Naive thymus-derived CD4-positive, alpha-beta T cell (primary cell): ENCODE results near the gene TEX51. TPM values are rescaled to one million over a fixed set of nuclear protein-coding genes. Genes with fewer than 3 reads are reported as not detected.

ENCODE experiments used
- ATAC-seq: fragments of 150-1000 bp; cut with Tn5 transposase; 2 replicates; pipeline ENCODE4 v1.10.0; 2021; ENCODE audit warnings: mild to moderate bottlenecking, moderate library complexity
- CTCF ChIA-PET: fragments of 350-600 bp; sonication (Branson Sonifier 250); formaldehyde crosslinking; loops from one replicate; lab custom pipeline; 2021; ENCODE audit warnings: antibody characterized with exemption; lab: Charles Lee
- POLR2A ChIA-PET: fragments of 350-600 bp; sonication (Branson Sonifier 250); formaldehyde crosslinking; loops from one replicate; lab custom pipeline; 2021; ENCODE audit warnings: antibody characterized with exemption, inconsistent platforms; lab: Charles Lee
- DNase-seq, 9 donors: peaks; one replicate each; pipeline versions ENCODE4 v3.0.0 to v3.0.0-alpha.2; 2020 to 2022; ENCODE audit warnings: mixed read lengths in 1 of 9
- H3K27ac ChIP-seq: one replicate; pipeline ENCODE4 v1.7.0; 2013; ENCODE audit warnings: mild to moderate bottlenecking, low read depth, low read length, moderate library complexity
- H3K27me3 ChIP-seq, 2 donors: one replicate each; pipeline ENCODE4 v1.7.0; 2013; ENCODE audit warnings: low read length in 2 of 2, mild to moderate bottlenecking in 2 of 2, moderate library complexity in 2 of 2; ENCODE audit not compliant: control insufficient read depth in 2 of 2, insufficient read depth in 2 of 2
- H3K36me3 ChIP-seq, 3 experiments: 1 replicate in 2 of 3; 2 replicates in 1 of 3; pipeline ENCODE4 v1.7.0; 2013; ENCODE audit warnings: low read length in 3 of 3, mild to moderate bottlenecking in 3 of 3, moderate library complexity in 1 of 3; ENCODE audit not compliant: insufficient read depth in 3 of 3, control insufficient read depth in 2 of 3
- H3K4me1 ChIP-seq, 2 donors: one replicate each; pipeline ENCODE4 v1.7.0; 2013; ENCODE audit warnings: low read length in 2 of 2, mild to moderate bottlenecking in 2 of 2, moderate library complexity in 1 of 2; ENCODE audit not compliant: control insufficient read depth in 2 of 2, insufficient read depth in 2 of 2
- H3K4me3 ChIP-seq: 2 replicates; pipeline ENCODE4 v1.7.0; 2013; ENCODE audit warnings: mild to moderate bottlenecking, low read length
- H3K9me3 ChIP-seq, 3 experiments: 1 replicate in 2 of 3; 2 replicates in 1 of 3; pipeline ENCODE4 v1.7.0; 2013; ENCODE audit warnings: low read length in 3 of 3; ENCODE audit not compliant: control insufficient read depth in 2 of 3
- H3K27ac Mint-ChIP-seq, 9 donors: one replicate each; pipeline ENCODE4 v1.8.0; 2020 to 2022; ENCODE audit warnings: mixed read lengths in 9 of 9, mild to moderate bottlenecking in 8 of 9, moderate library complexity in 5 of 9, inconsistent platforms in 2 of 9
- H3K27me3 Mint-ChIP-seq, 5 donors: one replicate each; pipeline ENCODE4 v1.8.0; 2021 to 2022; ENCODE audit warnings: mixed read lengths in 5 of 5, mild to moderate bottlenecking in 1 of 5
- H3K36me3 Mint-ChIP-seq, 5 donors: one replicate each; pipeline ENCODE4 v1.8.0; 2020 to 2022; ENCODE audit warnings: mixed read lengths in 5 of 5, mild to moderate bottlenecking in 3 of 5, inconsistent platforms in 1 of 5
- H3K4me1 Mint-ChIP-seq, 7 donors: one replicate each; pipeline ENCODE4 v1.8.0; 2020 to 2022; ENCODE audit warnings: mixed read lengths in 7 of 7, mild to moderate bottlenecking in 3 of 7, inconsistent platforms in 1 of 7
- H3K4me3 Mint-ChIP-seq, 10 donors: one replicate each; pipeline ENCODE4 v1.8.0; 2020 to 2022; ENCODE audit warnings: mild to moderate bottlenecking in 10 of 10, mixed read lengths in 10 of 10, moderate library complexity in 6 of 10, inconsistent platforms in 2 of 10
- H3K9me3 Mint-ChIP-seq, 11 donors: one replicate each; pipeline ENCODE4 v1.8.0; 2020 to 2022; ENCODE audit warnings: mixed read lengths in 11 of 11, mild to moderate bottlenecking in 4 of 11, inconsistent platforms in 1 of 11, moderate library complexity in 1 of 11
- intact Hi-C, 2 donors: fragments of 100-400 bp; cut with micrococcal nuclease; formaldehyde crosslinking; loops; one replicate each; pipeline ENCODE4 v1.15.1; 2023
- polyA plus RNA-seq, 2 donors: library from polyadenylated mRNA; unstranded; fragments of 300-500 nt; fragmentation: Illumina TruSeq; gene quantifications; one replicate each; pipeline ENCODE4 v1.2.3, GENCODE V29; 2021
- total RNA-seq, 6 experiments: library from RNA in 5 of 6; stranded (reverse) in 5 of 6; gene quantifications; 1 replicate in 5 of 6; 2 replicates in 1 of 6; pipeline ENCODE4 v1.2.3 and lab custom pipeline; 2021 to 2026

Gene TEX51
- total and polyA plus RNA-seq, 7 experiments from 2014 or later: not detected

- intact Hi-C loops: no loop called here
- Mint-ChIP-seq H3K4me1 (no peaks in the 10 kb centered on the region), H3K9me3 (peaks cover 6 to 38% (median 19%) of the 10 kb centered on the region in 11 donors), H3K4me3 (no peak overlapping the region), H3K36me3 (peaks cover 0 to 7% (median 0%) of the 10 kb centered on the region in 5 donors), H3K27me3 (no peaks in the 10 kb centered on the region), H3K27ac (no peak overlapping the region)
- Histone ChIP-seq H3K9me3 (peaks cover 0 to 14% (median 0%) of the 10 kb centered on the region in 3 experiments), H3K27me3 (no peaks in the 10 kb centered on the region), H3K4me3 (no peak overlapping the region), H3K27ac (no peak overlapping the region), H3K4me1 (no peaks in the 10 kb centered on the region), H3K36me3 (no peaks in the 10 kb centered on the region)
- POLR2A ChIA-PET: no interaction called here
- no peak for DNase-seq
- ATAC-seq: no peak
- CTCF ChIA-PET: no interaction called here
Observed at GRCh38 chr2:126877041-126877440, 21.6 kb upstream of the TEX51 start.

- DNase-seq: no peak
- intact Hi-C loops: no loop called here
- H3K4me3 Mint-ChIP-seq: no peak overlapping the region
- no peak overlapping the region for H3K27ac Mint-ChIP-seq
- no peaks in the 10 kb centered on the region for H3K4me1 Mint-ChIP-seq
- peaks cover 6 to 37% (median 19%) of the 10 kb centered on the region in 11 donors for H3K9me3 Mint-ChIP-seq
- Histone ChIP-seq H3K36me3 (no peaks in the 10 kb centered on the region), H3K4me1 (no peaks in the 10 kb centered on the region), H3K9me3 (peaks cover 0 to 14% (median 0%) of the 10 kb centered on the region in 3 experiments), H3K4me3 (no peak overlapping the region), H3K27me3 (no peaks in the 10 kb centered on the region), H3K27ac (no peak overlapping the region)
- ChIA-PET POLR2A (no interaction called here), CTCF (no interaction called here)
- H3K36me3 Mint-ChIP-seq: peaks cover 0 to 7% (median 0%) of the 10 kb centered on the region in 5 donors
- ATAC-seq: no peak
- peaks cover 0 to 5% (median 0%) of the 10 kb centered on the region in 5 donors for H3K27me3 Mint-ChIP-seq
Observed at GRCh38 chr2:126877861-126878565, 20.7 kb upstream of the TEX51 start.

- DNase-seq (no peak), ATAC-seq (no peak)
- Mint-ChIP-seq H3K27ac (no peak overlapping the region), H3K4me1 (no peaks in the 10 kb centered on the region), H3K9me3 (peaks cover 6 to 31% (median 17%) of the 10 kb centered on the region in 11 donors), H3K4me3 (no peak overlapping the region), H3K27me3 (peaks cover 0 to 5% (median 0%) of the 10 kb centered on the region in 5 donors), H3K36me3 (peaks cover 0 to 7% (median 0%) of the 10 kb centered on the region in 5 donors)
- Histone ChIP-seq H3K4me1 (no peaks in the 10 kb centered on the region), H3K9me3 (peaks cover 0 to 14% (median 0%) of the 10 kb centered on the region in 3 experiments), H3K36me3 (no peaks in the 10 kb centered on the region), H3K4me3 (no peak overlapping the region), H3K27ac (no peak overlapping the region), H3K27me3 (no peaks in the 10 kb centered on the region)
- intact Hi-C loops: no loop called here
- ChIA-PET POLR2A (no interaction called here), CTCF (no interaction called here)
Observed at GRCh38 chr2:126878601-126879000, 20.1 kb upstream of the TEX51 start.

- no peaks in the 10 kb centered on the region for H3K4me1 ChIP-seq
- Mint-ChIP-seq H3K9me3 (peaks cover 6 to 22% (median 12%) of the 10 kb centered on the region in 11 donors), H3K4me3 (no peak overlapping the region), H3K36me3 (peaks cover 0 to 7% (median 0%) of the 10 kb centered on the region in 5 donors), H3K27ac (no peak overlapping the region), H3K27me3 (peaks cover 0 to 5% (median 0%) of the 10 kb centered on the region in 5 donors), H3K4me1 (no peaks in the 10 kb centered on the region)
- H3K36me3 ChIP-seq: no peaks in the 10 kb centered on the region
- ChIA-PET CTCF (no interaction called here), POLR2A (no interaction called here)
- no peaks in the 10 kb centered on the region for H3K27me3 ChIP-seq
- H3K27ac ChIP-seq: no peak overlapping the region
- intact Hi-C loops: no loop called here
- peaks cover 0 to 14% (median 0%) of the 10 kb centered on the region in 3 experiments for H3K9me3 ChIP-seq
- DNase-seq (no peak), ATAC-seq (no peak)
- H3K4me3 ChIP-seq: no peak overlapping the region
Observed at GRCh38 chr2:126879348-126880298, 19.1 kb upstream of the TEX51 start.

- no peak for DNase-seq
- Mint-ChIP-seq H3K9me3 (peaks cover 3 to 15% (median 7%) of the 10 kb centered on the region in 11 donors), H3K27me3 (peaks cover 0 to 5% (median 4%) of the 10 kb centered on the region in 5 donors), H3K4me3 (no peak overlapping the region), H3K4me1 (no peaks in the 10 kb centered on the region), H3K36me3 (peaks cover 0 to 3% (median 0%) of the 10 kb centered on the region in 5 donors), H3K27ac (no peak overlapping the region)
- intact Hi-C loops: no loop called here
- H3K9me3 ChIP-seq: peaks cover 0 to 11% (median 0%) of the 10 kb centered on the region in 3 experiments
- no peaks in the 10 kb centered on the region for H3K27me3 ChIP-seq
- no peak for ATAC-seq
- POLR2A ChIA-PET: no interaction called here
- H3K36me3 ChIP-seq: no peaks in the 10 kb centered on the region
- H3K4me1 ChIP-seq: no peaks in the 10 kb centered on the region
- H3K4me3 ChIP-seq: no peak overlapping the region
- CTCF ChIA-PET: no interaction called here
- no peak overlapping the region for H3K27ac ChIP-seq
Observed at GRCh38 chr2:126880324-126880723, 18.4 kb upstream of the TEX51 start.

- Mint-ChIP-seq H3K9me3 (peaks cover 0 to 10% (median 3%) of the 10 kb centered on the region in 11 donors), H3K27ac (no peak overlapping the region), H3K36me3 (no peaks in the 10 kb centered on the region), H3K4me3 (no peak overlapping the region), H3K4me1 (no peaks in the 10 kb centered on the region), H3K27me3 (peaks cover 0 to 5% (median 4%) of the 10 kb centered on the region in 5 donors)
- no peaks in the 10 kb centered on the region for H3K36me3 ChIP-seq
- no peak overlapping the region for H3K4me3 ChIP-seq
- peaks cover 0 to 7% (median 0%) of the 10 kb centered on the region in 3 experiments for H3K9me3 ChIP-seq
- H3K27me3 ChIP-seq: no peaks in the 10 kb centered on the region
- CTCF ChIA-PET: no interaction called here
- no peaks in the 10 kb centered on the region for H3K4me1 ChIP-seq
- intact Hi-C loops: no loop called here
- H3K27ac ChIP-seq: no peak overlapping the region
- DNase-seq (no peak), ATAC-seq (no peak)
- POLR2A ChIA-PET: no interaction called here
Observed at GRCh38 chr2:126880817-126881216, 17.9 kb upstream of the TEX51 start.
